ENCODE data around the gene ADRA2C. TPM values are rescaled to one million over a fixed set of nuclear protein-coding genes. Genes with fewer than 3 reads are reported as not detected.
A peak's percentile ranks its signal among the peaks of the same experiment; 100 is the strongest.

The ADRA2C gene
- total RNA-seq, 2 experiments from 2014 or later, result not detected

DNA sequence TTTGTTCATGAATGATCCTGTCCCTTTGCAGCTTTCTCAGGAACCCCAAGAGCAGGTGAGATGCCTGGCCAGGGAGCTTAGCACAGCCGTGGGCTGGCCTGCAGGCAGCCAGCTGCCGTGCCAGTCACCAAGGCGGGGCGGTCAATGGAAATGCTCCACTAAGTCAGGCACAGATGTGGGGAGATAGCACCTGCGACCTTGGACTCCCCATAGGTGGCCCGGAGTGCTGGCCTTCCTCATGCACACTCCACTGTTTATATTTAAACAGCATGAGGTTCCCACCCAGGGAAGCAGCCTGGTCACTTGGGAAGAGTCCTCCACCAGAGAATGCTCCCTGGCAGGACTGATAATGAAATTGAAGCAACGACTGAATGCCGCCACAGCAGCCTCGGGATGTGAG, 14.2 kb upstream of the ADRA2C start:
- Mint-ChIP-seq H3K36me3 (ENCODE audit: low read depth) (no peaks in the 10 kb centered on the region), H3K4me1 (ENCODE audit: low read depth) (no peaks in the 10 kb centered on the region), H3K27me3 (ENCODE audit: low read depth) (peaks cover 7% of the 10 kb centered on the region), H3K9me3 (peaks cover 1% of the 10 kb centered on the region), H3K4me3 (no peak overlapping the region), H3K27ac (no peak overlapping the region)
- no peak for DNase-seq
- CTCF ChIA-PET, result no interaction called here
- intact Hi-C loops (cut with micrococcal nuclease), result no loop called here

DNA sequence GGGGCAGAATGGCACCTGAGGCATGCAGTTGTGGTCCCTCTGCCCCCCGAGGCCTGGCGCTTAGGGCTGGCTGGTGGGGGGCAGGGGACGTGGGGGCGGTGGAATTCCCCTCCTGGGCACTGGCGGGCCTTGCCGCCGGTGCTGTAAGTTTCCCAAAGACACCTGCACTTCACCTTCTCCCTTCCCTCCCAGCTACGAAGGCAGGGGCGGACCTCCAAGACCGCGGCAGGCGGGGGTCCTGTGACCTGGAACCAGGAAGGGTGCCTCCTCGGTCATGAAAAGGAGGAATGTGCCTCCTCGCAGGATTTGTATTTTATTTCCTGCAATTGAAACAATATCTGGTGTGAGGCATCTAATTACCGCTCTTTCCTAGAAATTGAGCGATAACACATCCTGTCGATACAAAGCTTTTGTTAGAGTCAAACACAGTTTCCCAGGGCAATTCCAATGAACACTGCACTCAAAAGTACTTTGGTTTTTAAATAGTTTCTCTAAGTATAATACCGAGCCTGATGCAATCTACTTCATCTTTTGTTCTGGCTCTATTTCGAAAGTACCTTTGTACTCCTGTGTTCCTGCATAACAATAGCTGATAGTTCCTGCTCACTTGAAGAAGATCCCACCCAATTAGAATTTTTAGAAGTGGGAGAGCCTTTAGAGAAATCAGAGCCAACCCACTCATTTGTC, 12.3 kb upstream of the ADRA2C start:
- intact Hi-C loops (cut with micrococcal nuclease), result no loop called here
- CTCF ChIA-PET, result no interaction called here
- Mint-ChIP-seq H3K4me3 (no peak overlapping the region), H3K9me3 (peaks cover 1% of the 10 kb centered on the region), H3K27ac (no peak overlapping the region), H3K4me1 (ENCODE audit: low read depth) (no peaks in the 10 kb centered on the region), H3K27me3 (ENCODE audit: low read depth) (peaks cover 4% of the 10 kb centered on the region), H3K36me3 (ENCODE audit: low read depth) (no peaks in the 10 kb centered on the region)
- DNase-seq, result no peak

DNA sequence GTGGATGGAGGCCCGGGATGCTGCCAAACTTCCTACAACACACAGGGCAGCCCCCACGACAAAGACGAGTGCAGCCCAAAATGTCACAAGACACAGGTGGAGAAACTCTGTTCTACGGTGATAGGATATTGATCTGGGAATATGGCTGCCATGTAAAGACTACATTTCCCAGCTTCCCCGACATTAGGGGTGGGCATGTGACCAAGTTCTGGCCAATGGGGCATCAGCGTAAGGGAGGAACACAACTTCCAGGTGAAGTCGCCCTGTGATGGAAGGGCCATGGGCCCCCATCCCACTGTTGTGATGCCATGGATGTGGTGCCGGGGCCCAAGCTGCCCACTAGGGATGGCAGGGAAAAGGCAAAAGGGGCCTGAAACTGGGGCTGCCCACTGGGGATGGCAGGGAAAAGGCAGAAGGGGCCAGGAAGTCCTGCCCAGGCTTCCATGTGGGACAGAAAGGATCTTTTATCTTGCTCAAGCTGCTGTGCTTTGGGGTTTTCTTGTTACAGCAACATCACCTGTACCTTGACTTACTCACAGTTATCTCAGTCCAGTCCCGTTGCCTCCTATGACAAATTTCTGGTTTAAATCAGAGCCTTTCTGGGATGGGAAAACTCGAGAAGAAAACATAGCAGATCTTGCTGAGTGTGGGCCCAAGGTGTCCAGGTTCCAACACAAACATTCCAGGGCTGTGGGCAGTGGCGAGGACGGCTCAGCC, 9.7 kb upstream of the ADRA2C start:
- Mint-ChIP-seq H3K9me3 (peaks cover 1% of the 10 kb centered on the region), H3K4me3 (no peak overlapping the region), H3K4me1 (ENCODE audit: low read depth) (no peaks in the 10 kb centered on the region), H3K27ac (no peak overlapping the region), H3K27me3 (ENCODE audit: low read depth) (peaks cover 1% of the 10 kb centered on the region), H3K36me3 (ENCODE audit: low read depth) (no peaks in the 10 kb centered on the region)
- no peak for DNase-seq
- CTCF ChIA-PET, result no interaction called here
- intact Hi-C loops (cut with micrococcal nuclease), result no loop called here

DNA sequence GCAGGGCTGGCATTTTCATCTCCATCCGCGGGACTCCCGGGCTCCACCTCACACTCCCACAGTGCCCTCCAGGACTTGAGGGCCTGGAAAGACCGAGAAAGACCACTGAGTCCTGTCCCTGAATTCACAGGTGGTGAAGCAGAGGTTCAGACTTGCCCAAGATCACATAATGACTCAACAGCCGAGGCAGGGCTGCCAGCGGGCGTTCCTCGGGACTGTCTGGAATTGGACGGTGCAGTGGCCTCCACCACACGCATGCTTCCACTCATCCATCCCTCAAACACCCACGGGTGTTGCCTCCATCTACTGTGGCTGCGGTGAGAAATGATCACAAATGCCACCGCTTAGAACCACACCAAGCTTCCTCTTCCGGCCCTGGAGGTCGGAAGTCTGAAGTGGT, 6.9 kb upstream of the ADRA2C start:
- Mint-ChIP-seq H3K36me3 (ENCODE audit: low read depth) (no peaks in the 10 kb centered on the region), H3K4me3 (no peak overlapping the region), H3K27me3 (ENCODE audit: low read depth) (peaks cover 5% of the 10 kb centered on the region), H3K4me1 (ENCODE audit: low read depth) (no peaks in the 10 kb centered on the region), H3K27ac (no peak overlapping the region), H3K9me3 (peaks cover 1% of the 10 kb centered on the region)
- CTCF ChIA-PET, result no interaction called here
- intact Hi-C loops (cut with micrococcal nuclease), result no loop called here
- no peak for DNase-seq

DNA sequence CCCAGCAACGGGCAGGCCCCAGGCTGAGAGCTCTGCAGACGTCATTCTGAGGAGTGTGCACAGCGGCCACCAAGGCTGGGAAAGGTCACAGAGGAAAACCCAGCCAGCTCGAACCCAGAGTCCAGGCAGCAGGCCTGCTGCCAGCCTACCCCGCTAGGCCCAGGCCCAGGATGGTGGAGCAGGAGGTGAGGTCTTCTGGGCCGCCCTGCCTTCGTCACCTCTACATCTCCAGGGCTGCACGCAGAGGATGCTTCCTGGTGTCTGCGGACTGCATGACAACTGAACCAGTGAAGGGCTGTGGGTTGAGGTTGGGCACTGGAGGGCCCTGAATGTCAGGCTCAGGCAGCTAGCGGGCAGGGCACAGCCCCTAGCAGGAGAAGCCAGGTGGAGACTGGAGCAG, 5.8 kb upstream of the ADRA2C start:
- intact Hi-C loops (cut with micrococcal nuclease), result no loop called here
- H3K9me3 Mint-ChIP-seq, result peaks cover 1% of the 10 kb centered on the region
- H3K4me3 Mint-ChIP-seq, result no peak overlapping the region
- no peak for DNase-seq
- H3K4me1 Mint-ChIP-seq (ENCODE audit: low read depth), result no peaks in the 10 kb centered on the region
- H3K36me3 Mint-ChIP-seq (ENCODE audit: low read depth), result no peaks in the 10 kb centered on the region
- CTCF ChIA-PET, result interaction anchor here (0.6 to 1.0 kb wide), 2 partner anchors 13 to 739 kb away, joined by 3 to 4 read pairs; no protein-coding TSS in a partner anchor
- H3K27me3 Mint-ChIP-seq (ENCODE audit: low read depth), result peaks cover 9% of the 10 kb centered on the region
- H3K27ac Mint-ChIP-seq, result no peak overlapping the region

DNA sequence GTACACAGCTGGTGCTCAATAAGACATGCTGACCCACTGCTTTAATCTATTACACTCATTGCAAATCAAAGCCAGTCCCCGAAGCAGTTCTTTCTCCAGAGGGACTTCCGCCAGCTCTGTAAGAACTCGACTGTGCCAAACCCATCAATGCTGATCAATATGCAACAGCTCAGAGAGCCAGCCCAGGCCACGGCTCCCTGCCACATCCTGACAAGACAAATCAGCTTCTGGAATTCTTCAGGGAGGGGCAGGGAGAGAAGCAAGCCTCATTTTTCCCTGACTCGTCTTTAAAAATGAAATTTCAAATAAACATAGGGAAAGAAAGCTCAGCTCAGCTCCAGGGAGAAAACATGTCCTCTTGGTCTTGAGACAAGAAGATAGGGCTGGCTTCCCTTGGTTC, 5.3 kb upstream of the ADRA2C start:
- H3K9me3 Mint-ChIP-seq, result peaks cover 1% of the 10 kb centered on the region
- no peak overlapping the region for H3K4me3 Mint-ChIP-seq
- H3K27me3 Mint-ChIP-seq (ENCODE audit: low read depth), result peaks cover 9% of the 10 kb centered on the region
- intact Hi-C loops (cut with micrococcal nuclease), result no loop called here
- H3K27ac Mint-ChIP-seq, result no peak overlapping the region
- CTCF ChIA-PET, result interaction anchor here (0.6 to 1.0 kb wide), 2 partner anchors 14 to 739 kb away, joined by 3 to 4 read pairs; no protein-coding TSS in a partner anchor
- no peaks in the 10 kb centered on the region for H3K4me1 Mint-ChIP-seq (ENCODE audit: low read depth)
- no peaks in the 10 kb centered on the region for H3K36me3 Mint-ChIP-seq (ENCODE audit: low read depth)
- no peak for DNase-seq

DNA sequence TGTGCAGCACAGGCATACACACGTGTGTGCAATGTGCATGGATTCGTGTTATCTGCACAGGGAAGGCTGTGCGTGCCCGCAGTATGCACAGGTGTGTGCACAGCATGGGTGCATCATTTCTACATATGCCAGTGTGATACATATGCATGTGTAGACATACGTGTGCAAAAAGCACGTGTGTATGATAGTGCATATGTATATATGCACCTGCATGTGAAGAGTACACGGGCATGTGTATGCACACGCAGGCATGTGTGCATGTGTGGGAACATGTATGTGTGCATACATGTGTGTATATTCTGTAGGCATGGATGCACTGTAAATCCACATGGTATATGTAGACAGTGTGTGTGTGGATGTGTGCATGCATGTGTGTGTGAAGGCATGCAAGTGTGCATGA, 3.9 kb upstream of the ADRA2C start:
- no peak overlapping the region for H3K4me3 Mint-ChIP-seq
- CTCF ChIA-PET, result no interaction called here
- H3K27ac Mint-ChIP-seq, result no peak overlapping the region
- H3K27me3 Mint-ChIP-seq (ENCODE audit: low read depth), result peaks cover 15% of the 10 kb centered on the region
- DNase-seq, result no peak
- no peaks in the 10 kb centered on the region for H3K9me3 Mint-ChIP-seq
- intact Hi-C loops (cut with micrococcal nuclease), result no loop called here
- H3K4me1 Mint-ChIP-seq (ENCODE audit: low read depth), result peaks cover 4% of the 10 kb centered on the region
- H3K36me3 Mint-ChIP-seq (ENCODE audit: low read depth), result no peaks in the 10 kb centered on the region

DNA sequence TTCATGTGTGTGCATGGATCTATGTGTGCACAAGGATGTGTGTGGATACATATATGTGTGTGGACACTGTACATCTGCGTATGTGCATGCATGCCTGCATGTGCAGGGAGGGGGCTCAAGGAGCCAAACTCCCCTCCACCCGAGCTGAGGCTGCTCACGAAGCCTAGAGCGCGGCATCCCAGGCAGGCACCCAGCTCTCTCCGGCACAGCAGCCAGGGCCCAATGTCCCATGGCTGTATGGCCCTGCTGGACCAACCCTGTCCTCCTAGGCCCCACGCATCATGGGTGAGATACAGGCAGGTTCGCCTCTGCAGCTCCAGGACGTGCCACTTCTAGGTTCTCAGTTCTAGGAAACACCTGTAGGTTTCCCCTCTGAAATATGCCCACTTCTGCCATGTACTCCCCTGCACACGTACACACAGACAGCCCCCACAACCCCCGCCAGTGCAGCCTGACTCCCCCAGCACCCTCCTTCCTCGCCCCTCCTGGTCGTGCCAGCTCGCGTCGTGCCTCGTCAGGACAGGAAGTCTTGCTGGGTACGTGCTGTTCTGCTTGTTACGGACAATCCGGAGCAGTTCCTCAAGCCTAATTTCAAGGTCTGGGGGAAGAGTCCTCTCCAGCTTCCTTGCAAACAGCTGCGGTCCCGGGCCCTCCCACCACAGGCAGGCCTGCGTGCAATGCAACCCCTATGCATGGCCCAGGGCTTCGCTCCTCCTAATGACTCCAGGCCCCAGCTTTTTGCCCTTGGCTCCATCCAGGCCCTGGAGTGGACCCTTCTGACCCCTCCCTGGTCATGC, 3.2 kb upstream of the ADRA2C start:
- Mint-ChIP-seq H3K4me1 (ENCODE audit: low read depth) (peaks cover 6% of the 10 kb centered on the region), H3K27me3 (ENCODE audit: low read depth) (peaks cover 18% of the 10 kb centered on the region), H3K27ac (no peak overlapping the region), H3K36me3 (ENCODE audit: low read depth) (no peaks in the 10 kb centered on the region), H3K9me3 (no peaks in the 10 kb centered on the region), H3K4me3 (no peak overlapping the region)
- intact Hi-C loops (cut with micrococcal nuclease), result no loop called here
- CTCF ChIA-PET, result no interaction called here
- no peak for DNase-seq

DNA sequence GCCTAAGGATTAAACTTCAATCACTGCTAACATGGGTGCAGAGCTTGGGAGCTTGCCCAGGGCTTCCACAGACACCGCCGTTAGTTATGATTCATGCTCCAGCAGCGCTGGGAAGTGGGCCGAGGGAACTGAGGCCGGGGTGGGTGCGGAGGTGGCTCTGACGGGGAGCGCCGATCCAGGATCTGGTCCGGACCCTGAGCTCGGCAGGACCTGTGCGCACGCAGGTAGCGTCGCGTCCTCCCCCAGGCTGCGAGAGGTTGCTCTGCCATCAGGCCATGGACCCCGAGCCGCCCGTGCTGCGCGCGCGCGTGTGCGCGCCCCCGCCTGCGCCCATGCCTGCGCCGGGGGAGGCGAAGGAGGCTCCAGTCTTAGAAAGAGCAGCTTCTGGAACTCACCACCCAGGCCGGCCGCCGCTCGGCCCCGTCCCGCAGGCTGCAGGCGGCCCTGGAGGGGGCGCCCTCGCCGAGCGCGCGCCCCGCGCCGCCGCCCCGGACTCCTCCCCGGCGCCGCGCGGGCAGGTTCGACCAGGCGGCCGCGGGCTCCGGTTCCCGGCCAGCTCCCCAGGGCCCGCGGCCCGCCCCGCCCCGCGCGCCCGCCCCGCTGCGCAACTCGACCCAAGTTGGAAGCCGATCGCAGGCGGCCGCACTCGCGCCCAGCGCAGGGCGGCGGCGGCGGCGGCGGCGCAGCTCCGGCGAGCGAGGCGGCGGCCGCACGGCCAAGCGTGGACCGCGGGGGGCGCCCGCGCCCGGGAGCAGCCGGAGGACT, 732 bp upstream of the ADRA2C start:
- Mint-ChIP-seq H3K27ac (no peak overlapping the region), H3K27me3 (ENCODE audit: low read depth) (peaks cover 25% of the 10 kb centered on the region), H3K4me3 (no peak overlapping the region), H3K9me3 (no peaks in the 10 kb centered on the region), H3K36me3 (ENCODE audit: low read depth) (no peaks in the 10 kb centered on the region), H3K4me1 (ENCODE audit: low read depth) (peaks cover 6% of the 10 kb centered on the region)
- CTCF ChIA-PET, result interaction anchor here (1.3 to 1.6 kb wide), 2 partner anchors 18 to 115 kb away, joined by 3 to 4 read pairs; no protein-coding TSS in a partner anchor
- intact Hi-C loops (cut with micrococcal nuclease), result no loop called here
- DNase-seq, result no peak

DNA sequence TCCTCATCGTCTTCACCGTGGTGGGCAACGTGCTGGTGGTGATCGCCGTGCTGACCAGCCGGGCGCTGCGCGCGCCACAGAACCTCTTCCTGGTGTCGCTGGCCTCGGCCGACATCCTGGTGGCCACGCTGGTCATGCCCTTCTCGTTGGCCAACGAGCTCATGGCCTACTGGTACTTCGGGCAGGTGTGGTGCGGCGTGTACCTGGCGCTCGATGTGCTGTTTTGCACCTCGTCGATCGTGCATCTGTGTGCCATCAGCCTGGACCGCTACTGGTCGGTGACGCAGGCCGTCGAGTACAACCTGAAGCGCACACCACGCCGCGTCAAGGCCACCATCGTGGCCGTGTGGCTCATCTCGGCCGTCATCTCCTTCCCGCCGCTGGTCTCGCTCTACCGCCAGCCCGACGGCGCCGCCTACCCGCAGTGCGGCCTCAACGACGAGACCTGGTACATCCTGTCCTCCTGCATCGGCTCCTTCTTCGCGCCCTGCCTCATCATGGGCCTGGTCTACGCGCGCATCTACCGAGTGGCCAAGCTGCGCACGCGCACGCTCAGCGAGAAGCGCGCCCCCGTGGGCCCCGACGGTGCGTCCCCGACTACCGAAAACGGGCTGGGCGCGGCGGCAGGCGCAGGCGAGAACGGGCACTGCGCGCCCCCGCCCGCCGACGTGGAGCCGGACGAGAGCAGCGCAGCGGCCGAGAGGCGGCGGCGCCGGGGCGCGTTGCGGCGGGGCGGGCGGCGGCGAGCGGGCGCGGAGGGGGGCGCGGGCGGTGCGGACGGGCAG, 792 bp downstream of the ADRA2C start:
- peak; percentile 15 for DNase-seq
- CTCF ChIA-PET, result interaction anchor here (0.6 to 1.7 kb wide), 3 partner anchors 112 to 150 kb away, joined by 3 to 7 read pairs (median 4); no protein-coding TSS in a partner anchor
- Mint-ChIP-seq H3K36me3 (ENCODE audit: low read depth) (no peaks in the 10 kb centered on the region), H3K9me3 (no peaks in the 10 kb centered on the region), H3K27ac (no peak overlapping the region), H3K4me3 (peak overlapping the region; percentile 46), H3K27me3 (ENCODE audit: low read depth) (peaks cover 26% of the 10 kb centered on the region), H3K4me1 (ENCODE audit: low read depth) (peaks cover 6% of the 10 kb centered on the region)
- intact Hi-C loops (cut with micrococcal nuclease), result no loop called here

DNA sequence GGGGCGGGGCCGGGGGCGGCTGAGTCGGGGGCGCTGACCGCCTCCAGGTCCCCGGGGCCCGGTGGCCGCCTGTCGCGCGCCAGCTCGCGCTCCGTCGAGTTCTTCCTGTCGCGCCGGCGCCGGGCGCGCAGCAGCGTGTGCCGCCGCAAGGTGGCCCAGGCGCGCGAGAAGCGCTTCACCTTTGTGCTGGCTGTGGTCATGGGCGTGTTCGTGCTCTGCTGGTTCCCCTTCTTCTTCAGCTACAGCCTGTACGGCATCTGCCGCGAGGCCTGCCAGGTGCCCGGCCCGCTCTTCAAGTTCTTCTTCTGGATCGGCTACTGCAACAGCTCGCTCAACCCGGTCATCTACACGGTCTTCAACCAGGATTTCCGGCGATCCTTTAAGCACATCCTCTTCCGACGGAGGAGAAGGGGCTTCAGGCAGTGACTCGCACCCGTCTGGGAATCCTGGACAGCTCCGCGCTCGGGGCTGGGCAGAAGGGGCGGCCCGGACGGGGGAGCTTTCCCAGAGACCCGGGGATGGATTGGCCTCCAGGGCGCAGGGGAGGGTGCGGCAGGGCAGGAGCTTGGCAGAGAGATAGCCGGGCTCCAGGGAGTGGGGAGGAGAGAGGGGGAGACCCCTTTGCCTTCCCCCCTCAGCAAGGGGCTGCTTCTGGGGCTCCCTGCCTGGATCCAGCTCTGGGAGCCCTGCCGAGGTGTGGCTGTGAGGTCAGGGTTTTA, 1.5 kb downstream of the ADRA2C start:
- intact Hi-C loops (cut with micrococcal nuclease), result no loop called here
- H3K36me3 Mint-ChIP-seq (ENCODE audit: low read depth), result no peaks in the 10 kb centered on the region
- peaks cover 26% of the 10 kb centered on the region for H3K27me3 Mint-ChIP-seq (ENCODE audit: low read depth)
- no peaks in the 10 kb centered on the region for H3K9me3 Mint-ChIP-seq
- no peak for DNase-seq
- no peak overlapping the region for H3K27ac Mint-ChIP-seq
- CTCF ChIA-PET, result interaction anchor here (0.8 to 1.7 kb wide), 2 partner anchors 12 to 113 kb away, joined by 3 to 7 read pairs; no protein-coding TSS in a partner anchor
- H3K4me3 Mint-ChIP-seq, result no peak overlapping the region
- H3K4me1 Mint-ChIP-seq (ENCODE audit: low read depth), result peaks cover 6% of the 10 kb centered on the region
